ENCODE data around the gene TM4SF20.

DNA sequence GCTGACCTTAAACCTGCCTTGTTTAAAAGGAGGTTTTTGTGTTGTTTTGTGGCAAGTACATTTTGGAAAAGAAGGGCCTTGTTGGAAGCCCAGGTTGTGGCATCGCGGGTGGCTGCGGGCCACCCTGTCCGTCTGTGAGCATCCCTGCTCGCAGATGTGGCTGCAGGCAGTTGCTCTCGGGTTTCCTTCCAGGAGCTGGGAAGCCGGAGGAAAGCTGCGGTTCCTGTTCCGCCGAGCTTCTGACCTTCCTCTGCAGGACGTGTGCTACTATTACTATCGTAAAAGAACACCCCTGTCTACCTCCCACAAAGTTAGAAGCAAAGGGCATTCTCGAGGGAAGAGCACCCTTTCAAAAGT, 53.3 kb downstream of the TM4SF20 start:
- TF ChIP-seq YY1 (IDR thresholded peaks at IDR 0.05; ENCODE audit: insufficient read depth, insufficient read length) (no peak), SUZ12 (IDR thresholded peaks at IDR 0.05; ENCODE audit: extremely low read depth, insufficient read depth, insufficient read length) (no peak)
